OCI-LY3 (cell line): Measurements from ENCODE around the gene TEX29.

Experiments
- CTCF ChIP-seq: fragments of 200-600, 300-600 bp; sonication (generic); IDR thresholded peaks from 2 replicates; pipeline ENCODE4 v1.5.1; 2014; ENCODE audit warnings: antibody characterized with exemption, low read length, low read depth
- EZH2phosphoT487 ChIP-seq: fragments of 200-600 bp; shearing (Covaris generic); IDR thresholded peaks from 2 replicates; pipeline ENCODE4 v1.6.1; 2018; ENCODE audit warnings: antibody characterized with exemption, mixed run types, low read depth

- TF ChIP-seq CTCF (no peak), EZH2phosphoT487 (no peak)
These were observed 36.4 kb downstream of the TEX29 start for GRCh38 chr13:111356795-111357194.
